ENCODE measurements around the gene HNMT. TPM values are rescaled to one million over a fixed set of nuclear protein-coding genes. Genes with fewer than 3 reads are reported as not detected.
"Not testable (repeated sequence)": the region's sequence is repeated elsewhere in the genome, so short reads cannot be mapped to it uniquely, and the experiment has no call there.

HNMT gene
- total RNA-seq, 1 donor from 2014 or later: not detected

DNA sequence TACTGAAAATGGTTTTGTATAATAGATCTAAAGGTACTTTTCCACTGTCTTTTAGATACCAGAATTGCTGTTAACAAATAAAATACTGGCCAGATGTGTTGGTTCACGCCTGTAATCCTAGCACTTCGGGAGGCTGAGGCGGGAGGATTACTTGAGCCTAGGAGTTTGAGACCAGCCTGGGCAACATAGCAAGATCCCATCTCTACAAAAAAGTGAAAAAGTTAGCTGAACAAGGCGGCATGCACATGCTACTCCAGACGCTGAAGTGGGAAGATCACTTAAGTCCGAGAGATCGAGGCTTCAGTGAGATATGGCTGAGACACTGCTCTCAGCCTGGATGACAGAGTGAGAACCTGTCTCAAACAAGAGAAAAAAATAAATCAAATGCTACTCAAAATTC, 2.8 kb downstream of the HNMT start:
- ChIA-PET CTCF (no interaction called here), POLR2A (no interaction called here)
- peaks cover 5% of the 10 kb centered on the region for H3K27me3 Mint-ChIP-seq
- intact Hi-C loops (cut with micrococcal nuclease): no loop called here
- DNase-seq (no peak), ATAC-seq (ENCODE audit: low read depth) (no peak)
- no peak overlapping the region for H3K4me3 Mint-ChIP-seq
- H3K4me1 Mint-ChIP-seq: no peaks in the 10 kb centered on the region
- H3K27ac Mint-ChIP-seq: no peak overlapping the region
- H3K9me3 Mint-ChIP-seq: no peaks in the 10 kb centered on the region
- no peak for TF ChIP-seq CTCF (IDR thresholded peaks at IDR 0.05)
- H3K36me3 Mint-ChIP-seq (ENCODE audit: low read depth): no peaks in the 10 kb centered on the region

GRCh38 chr2:137968477-137969417, 4.5 kb downstream of the HNMT start:
- ATAC-seq (ENCODE audit: low read depth): no peak
- intact Hi-C loops (cut with micrococcal nuclease): no loop called here
- CTCF ChIA-PET: interaction anchor here (1.1 kb wide), 1 partner anchor 858 kb away, joined by 3 read pairs; no protein-coding TSS in a partner anchor

GRCh38 chr2:137969418-137969765, 5.1 kb downstream of the HNMT start:
- ChIA-PET CTCF (interaction anchor here (1.1 kb wide), 1 partner anchor 857 kb away, joined by 3 read pairs; no protein-coding TSS in a partner anchor), POLR2A (no interaction called here)
- ATAC-seq (ENCODE audit: low read depth) (no peak), DNase-seq (no peak)
- no peak for TF ChIP-seq CTCF (IDR thresholded peaks at IDR 0.05)
- Mint-ChIP-seq H3K9me3 (no peaks in the 10 kb centered on the region), H3K4me3 (no peak overlapping the region), H3K4me1 (no peaks in the 10 kb centered on the region), H3K27me3 (peaks cover 5% of the 10 kb centered on the region), H3K36me3 (ENCODE audit: low read depth) (no peaks in the 10 kb centered on the region), H3K27ac (no peak overlapping the region)
- intact Hi-C loops (cut with micrococcal nuclease): no loop called here

More at GRCh38 chr2:137968477-137969417, 4.5 kb downstream of the HNMT start:
- Mint-ChIP-seq H3K27me3 (peaks cover 5% of the 10 kb centered on the region), H3K4me1 (no peaks in the 10 kb centered on the region), H3K9me3 (no peaks in the 10 kb centered on the region), H3K36me3 (ENCODE audit: low read depth) (no peaks in the 10 kb centered on the region), H3K27ac (no peak overlapping the region), H3K4me3 (no peak overlapping the region)
- DNase-seq: no peak
- POLR2A ChIA-PET: no interaction called here
- TF ChIP-seq CTCF (IDR thresholded peaks at IDR 0.05): no peak

GRCh38 chr2:137969876-137970275, 5.6 kb downstream of the HNMT start:
- ChIA-PET CTCF (interaction anchor here (1.1 kb wide), 1 partner anchor 857 kb away, joined by 3 read pairs; no protein-coding TSS in a partner anchor), POLR2A (no interaction called here)
- Mint-ChIP-seq H3K9me3 (no peaks in the 10 kb centered on the region), H3K27me3 (peaks cover 5% of the 10 kb centered on the region), H3K4me3 (no peak overlapping the region), H3K27ac (no peak overlapping the region), H3K36me3 (ENCODE audit: low read depth) (no peaks in the 10 kb centered on the region), H3K4me1 (no peaks in the 10 kb centered on the region)
- intact Hi-C loops (cut with micrococcal nuclease): no loop called here
- ATAC-seq (ENCODE audit: low read depth) (no peak), DNase-seq (no peak)
- no peak for TF ChIP-seq CTCF (IDR thresholded peaks at IDR 0.05)

GRCh38 chr2:137971259-137971658, 7.0 kb downstream of the HNMT start:
- H3K4me3 Mint-ChIP-seq; H3K27me3 Mint-ChIP-seq; CTCF ChIA-PET; H3K27ac Mint-ChIP-seq; H3K9me3 Mint-ChIP-seq; DNase-seq; H3K36me3 Mint-ChIP-seq (ENCODE audit: low read depth); intact Hi-C loops (cut with micrococcal nuclease); ATAC-seq (ENCODE audit: low read depth); H3K4me1 Mint-ChIP-seq; POLR2A ChIA-PET: not testable (repeated sequence)

Data from activated B cell treated with CpG ODN at 0.5 μM for 24 hours (primary cell).